ENCODE measurements around the gene LYPD3.

DNA sequence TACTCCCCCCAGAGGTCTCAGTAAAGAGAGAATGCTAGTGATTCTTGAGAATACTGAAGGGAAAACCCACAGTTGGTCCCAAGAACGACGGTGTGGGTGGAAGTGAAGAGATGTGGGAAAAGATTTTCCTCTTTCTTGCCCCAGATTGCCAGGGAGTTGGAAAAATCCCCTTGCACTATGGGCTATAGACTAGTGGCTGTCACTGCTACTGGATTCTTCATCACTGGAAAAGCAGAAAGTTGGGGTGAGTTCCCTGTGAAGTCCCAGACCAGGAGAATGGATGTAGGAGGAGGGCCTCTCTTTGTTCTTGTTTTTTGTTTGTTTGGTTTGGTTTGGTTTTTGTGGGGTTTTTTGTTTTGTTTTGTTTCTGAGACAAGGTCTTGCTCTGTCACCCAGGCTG, 11.4 kb downstream of the LYPD3 start:
- TF ChIP-seq, protein P1, sequence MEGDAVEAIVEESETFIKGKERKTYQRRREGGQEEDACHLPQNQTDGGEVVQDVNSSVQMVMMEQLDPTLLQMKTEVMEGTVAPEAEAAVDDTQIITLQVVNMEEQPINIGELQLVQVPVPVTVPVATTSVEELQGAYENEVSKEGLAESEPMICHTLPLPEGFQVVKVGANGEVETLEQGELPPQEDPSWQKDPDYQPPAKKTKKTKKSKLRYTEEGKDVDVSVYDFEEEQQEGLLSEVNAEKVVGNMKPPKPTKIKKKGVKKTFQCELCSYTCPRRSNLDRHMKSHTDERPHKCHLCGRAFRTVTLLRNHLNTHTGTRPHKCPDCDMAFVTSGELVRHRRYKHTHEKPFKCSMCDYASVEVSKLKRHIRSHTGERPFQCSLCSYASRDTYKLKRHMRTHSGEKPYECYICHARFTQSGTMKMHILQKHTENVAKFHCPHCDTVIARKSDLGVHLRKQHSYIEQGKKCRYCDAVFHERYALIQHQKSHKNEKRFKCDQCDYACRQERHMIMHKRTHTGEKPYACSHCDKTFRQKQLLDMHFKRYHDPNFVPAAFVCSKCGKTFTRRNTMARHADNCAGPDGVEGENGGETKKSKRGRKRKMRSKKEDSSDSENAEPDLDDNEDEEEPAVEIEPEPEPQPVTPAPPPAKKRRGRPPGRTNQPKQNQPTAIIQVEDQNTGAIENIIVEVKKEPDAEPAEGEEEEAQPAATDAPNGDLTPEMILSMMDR (IDR thresholded peaks at IDR 0.05; ENCODE audit: low read length) = no peak
- no peak for TF ChIP-seq EZH2 (IDR thresholded peaks at IDR 0.05; ENCODE audit: borderline replicate concordance, low read length)

Data from OCI-LY1 (cell line).